Panc1 (cell line): ENCODE results near the gene TNRC6B. TPM values are rescaled to one million over a fixed set of nuclear protein-coding genes. Genes with fewer than 3 reads are reported as not detected.

Experiments
- ATAC-seq: fragments of 200-7000 bp; cut with Tn5 transposase; 2 replicates; pipeline ENCODE4 v1.9.1; 2020; ENCODE audit warnings: mild to moderate bottlenecking, moderate library complexity
- BruUV-seq: library from RNA; stranded (reverse); fragments of 400-500 nt; replicated peaks from 2 replicates; lab custom pipeline; 2021; lab: Mats Ljungman, UMichigan
- CTCF ChIA-PET: fragments of 300-600 bp; sonication (Branson Sonifier 250); formaldehyde crosslinking; loops from one replicate; lab custom pipeline; 2022; ENCODE audit warnings: antibody characterized with exemption; lab: Charles Lee
- POLR2A ChIA-PET: fragments of 300-600 bp; sonication (Branson Sonifier 250); formaldehyde crosslinking; loops from one replicate; lab custom pipeline; 2022; ENCODE audit warnings: antibody characterized with exemption; lab: Charles Lee
- DNase-seq: peaks from one replicate; pipeline ENCODE4 v3.0.0-alpha.2; 2010; ENCODE audit warnings: low read depth, low spot score
- H3K27ac ChIP-seq: 2 replicates; pipeline ENCODE4 v1.5.1; 2011; ENCODE audit warnings: mild to moderate bottlenecking, low read length, inconsistent platforms
- H3K27me3 ChIP-seq: fragments of 200-500 bp; sonication (Bioruptor generic); 2 replicates; pipeline ENCODE4 v1.6.0; 2014; ENCODE audit warnings: low read length, inconsistent platforms; ENCODE audit not compliant: control insufficient read depth, insufficient read depth
- H3K36me3 ChIP-seq: fragments of 200-500 bp; sonication (Bioruptor generic); 2 replicates; pipeline ENCODE4 v1.5.1; 2014; ENCODE audit warnings: inconsistent platforms, mild to moderate bottlenecking, low read length, moderate library complexity; ENCODE audit not compliant: control insufficient read depth, insufficient read depth
- H3K4me1 ChIP-seq: 2 replicates; pipeline ENCODE4 v1.5.1; 2011; ENCODE audit warnings: inconsistent platforms, mild to moderate bottlenecking, low read length, moderate library complexity; ENCODE audit not compliant: control insufficient read depth, insufficient read depth
- H3K4me3 ChIP-seq, 2 experiments: 2 replicates each; pipeline ENCODE4 v1.5.1; 2011 to 2012; ENCODE audit warnings: low read depth in 2 of 2, low read length in 2 of 2, mild to moderate bottlenecking in 2 of 2, inconsistent platforms in 1 of 2, moderate library complexity in 1 of 2
- H3K9me3 ChIP-seq: fragments of 200-500 bp; sonication (Bioruptor generic); 2 replicates; pipeline ENCODE4 v1.5.1; 2014; ENCODE audit warnings: low read depth, mild to moderate bottlenecking, inconsistent platforms, low read length, moderate library complexity; ENCODE audit not compliant: control insufficient read depth, insufficient read depth
- POLR2AphosphoS5 ChIP-seq: IDR thresholded peaks from 2 replicates; pipeline ENCODE4 v1.6.1; 2012; ENCODE audit warnings: mild to moderate bottlenecking, low read depth, low read length, moderate library complexity
- SIN3A ChIP-seq: IDR thresholded peaks from 2 replicates; pipeline ENCODE4 v1.6.1; 2012; ENCODE audit warnings: low read depth, mild to moderate bottlenecking, low read length, moderate library complexity, borderline replicate concordance; ENCODE audit not compliant: insufficient read depth
- TCF7L2 ChIP-seq: IDR thresholded peaks from 2 replicates; pipeline ENCODE4 v1.6.1; 2011; ENCODE audit warnings: mild to moderate bottlenecking, low read depth, low read length, inconsistent platforms
- in situ Hi-C: cut with HindIII; loops from 2 replicates; pipeline ENCODE4 v1.10.0; 2016; ENCODE audit warnings: low sequenced_read_pairs, low pct_unique_long_range_greater_than_20kb
- intact Hi-C: fragments of 100-400 bp; cut with micrococcal nuclease; formaldehyde crosslinking; loops from one replicate; pipeline ENCODE4 v1.10.0; 2022; ENCODE audit not compliant: unreplicated experiment
- total RNA-seq: library from RNA; stranded (reverse); gene quantifications from one replicate; pipeline ENCODE4 v1.2.1, GENCODE V29; 2021; ENCODE audit not compliant: unreplicated experiment
- TF ChIP-seq, protein P1 (sequence below): fragments of 450-650 bp; IDR thresholded peaks from 2 replicates; pipeline ENCODE4 v1.5.1; 2017; ENCODE audit warnings: mild to moderate bottlenecking
- TF ChIP-seq, protein P2 (sequence below), 2 experiments: IDR thresholded peaks; 2 replicates each; pipeline ENCODE4 v1.6.1; 2011 to 2012; ENCODE audit warnings: low read depth in 2 of 2, control low read depth in 1 of 2, low read length in 1 of 2, mild to moderate bottlenecking in 1 of 2, moderate library complexity in 1 of 2; ENCODE audit not compliant: insufficient read depth in 1 of 2

Gene TNRC6B
- total RNA-seq, 1 experiment from 2014 or later, result 30.7 TPM

DNA sequence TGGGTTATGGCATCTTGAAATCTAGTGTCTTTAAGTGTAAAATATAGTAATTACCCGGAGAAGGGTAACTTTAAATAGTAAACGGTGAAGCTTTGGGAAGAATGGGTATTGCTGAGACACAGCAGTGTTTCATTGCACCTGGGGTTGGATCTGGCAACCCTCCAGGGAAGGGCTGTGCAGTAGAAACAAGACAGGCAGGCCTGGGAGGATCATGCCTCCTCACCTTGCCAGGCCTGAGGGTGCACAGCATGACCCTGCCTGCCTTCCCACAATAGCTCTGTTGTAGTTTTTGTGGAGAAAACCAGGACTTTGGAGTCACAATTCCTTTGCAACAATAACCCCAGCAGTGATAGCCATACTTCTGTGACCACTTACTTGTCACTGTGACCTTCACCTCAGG, 104.0 kb downstream of the TNRC6B start:
- BruUV-seq, result no TSS peak
- Histone ChIP-seq H3K27me3 (no peaks in the 10 kb centered on the region), H3K4me1 (no peaks in the 10 kb centered on the region), H3K36me3 (peaks cover 4% of the 10 kb centered on the region; the same call in 1 of the 2 replicates), H3K9me3 (no peaks in the 10 kb centered on the region), H3K4me3 (no peak overlapping the region), H3K27ac (no peak overlapping the region)
- TF ChIP-seq TCF7L2, result no peak
- no peak for TF ChIP-seq POLR2AphosphoS5
- no peak for TF ChIP-seq SIN3A
- TF ChIP-seq, protein P1, sequence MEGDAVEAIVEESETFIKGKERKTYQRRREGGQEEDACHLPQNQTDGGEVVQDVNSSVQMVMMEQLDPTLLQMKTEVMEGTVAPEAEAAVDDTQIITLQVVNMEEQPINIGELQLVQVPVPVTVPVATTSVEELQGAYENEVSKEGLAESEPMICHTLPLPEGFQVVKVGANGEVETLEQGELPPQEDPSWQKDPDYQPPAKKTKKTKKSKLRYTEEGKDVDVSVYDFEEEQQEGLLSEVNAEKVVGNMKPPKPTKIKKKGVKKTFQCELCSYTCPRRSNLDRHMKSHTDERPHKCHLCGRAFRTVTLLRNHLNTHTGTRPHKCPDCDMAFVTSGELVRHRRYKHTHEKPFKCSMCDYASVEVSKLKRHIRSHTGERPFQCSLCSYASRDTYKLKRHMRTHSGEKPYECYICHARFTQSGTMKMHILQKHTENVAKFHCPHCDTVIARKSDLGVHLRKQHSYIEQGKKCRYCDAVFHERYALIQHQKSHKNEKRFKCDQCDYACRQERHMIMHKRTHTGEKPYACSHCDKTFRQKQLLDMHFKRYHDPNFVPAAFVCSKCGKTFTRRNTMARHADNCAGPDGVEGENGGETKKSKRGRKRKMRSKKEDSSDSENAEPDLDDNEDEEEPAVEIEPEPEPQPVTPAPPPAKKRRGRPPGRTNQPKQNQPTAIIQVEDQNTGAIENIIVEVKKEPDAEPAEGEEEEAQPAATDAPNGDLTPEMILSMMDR, result no peak
- TF ChIP-seq, protein P2, sequence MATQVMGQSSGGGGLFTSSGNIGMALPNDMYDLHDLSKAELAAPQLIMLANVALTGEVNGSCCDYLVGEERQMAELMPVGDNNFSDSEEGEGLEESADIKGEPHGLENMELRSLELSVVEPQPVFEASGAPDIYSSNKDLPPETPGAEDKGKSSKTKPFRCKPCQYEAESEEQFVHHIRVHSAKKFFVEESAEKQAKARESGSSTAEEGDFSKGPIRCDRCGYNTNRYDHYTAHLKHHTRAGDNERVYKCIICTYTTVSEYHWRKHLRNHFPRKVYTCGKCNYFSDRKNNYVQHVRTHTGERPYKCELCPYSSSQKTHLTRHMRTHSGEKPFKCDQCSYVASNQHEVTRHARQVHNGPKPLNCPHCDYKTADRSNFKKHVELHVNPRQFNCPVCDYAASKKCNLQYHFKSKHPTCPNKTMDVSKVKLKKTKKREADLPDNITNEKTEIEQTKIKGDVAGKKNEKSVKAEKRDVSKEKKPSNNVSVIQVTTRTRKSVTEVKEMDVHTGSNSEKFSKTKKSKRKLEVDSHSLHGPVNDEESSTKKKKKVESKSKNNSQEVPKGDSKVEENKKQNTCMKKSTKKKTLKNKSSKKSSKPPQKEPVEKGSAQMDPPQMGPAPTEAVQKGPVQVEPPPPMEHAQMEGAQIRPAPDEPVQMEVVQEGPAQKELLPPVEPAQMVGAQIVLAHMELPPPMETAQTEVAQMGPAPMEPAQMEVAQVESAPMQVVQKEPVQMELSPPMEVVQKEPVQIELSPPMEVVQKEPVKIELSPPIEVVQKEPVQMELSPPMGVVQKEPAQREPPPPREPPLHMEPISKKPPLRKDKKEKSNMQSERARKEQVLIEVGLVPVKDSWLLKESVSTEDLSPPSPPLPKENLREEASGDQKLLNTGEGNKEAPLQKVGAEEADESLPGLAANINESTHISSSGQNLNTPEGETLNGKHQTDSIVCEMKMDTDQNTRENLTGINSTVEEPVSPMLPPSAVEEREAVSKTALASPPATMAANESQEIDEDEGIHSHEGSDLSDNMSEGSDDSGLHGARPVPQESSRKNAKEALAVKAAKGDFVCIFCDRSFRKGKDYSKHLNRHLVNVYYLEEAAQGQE (IDR thresholded peaks at IDR 0.05; ENCODE audit: insufficient read depth in 1 of 2, low read depth in 2 of 2, low read length in 1 of 2), result no peak
- in situ Hi-C loops (no loop called here), intact Hi-C loops (no loop called here)
- no peak for DNase-seq
- no peak for ATAC-seq
- CTCF ChIA-PET, result no interaction called here
- POLR2A ChIA-PET, result no interaction called here

DNA sequence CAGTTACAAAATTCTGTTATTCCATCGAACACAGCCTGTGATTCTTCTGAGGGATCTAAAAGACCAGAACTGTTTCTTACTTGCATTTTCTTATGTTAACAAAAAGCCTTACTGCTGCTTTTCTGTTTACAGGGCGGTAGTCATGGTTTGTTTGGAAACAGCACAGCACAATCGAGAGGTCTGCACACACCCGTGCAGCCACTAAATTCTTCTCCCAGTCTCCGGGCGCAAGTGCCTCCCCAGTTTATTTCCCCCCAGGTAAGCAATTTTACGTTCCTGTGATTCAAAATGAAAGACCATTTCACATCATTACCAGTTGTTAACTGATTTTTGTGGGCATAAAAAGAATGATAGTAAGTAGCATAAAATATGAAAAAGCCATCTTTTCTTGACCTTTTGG, 107.8 kb downstream of the TNRC6B start:
- intact Hi-C loops, result no loop called here

More for the DNA sequence above, 107.8 kb downstream of the TNRC6B start:
- POLR2A ChIA-PET, result no interaction called here
- Histone ChIP-seq H3K27me3 (no peaks in the 10 kb centered on the region), H3K9me3 (no peaks in the 10 kb centered on the region), H3K27ac (no peak overlapping the region), H3K36me3 (peaks cover 5% of the 10 kb centered on the region), H3K4me1 (no peaks in the 10 kb centered on the region), H3K4me3 (no peak overlapping the region)
- CTCF ChIA-PET, result no interaction called here
- DNase-seq (no peak), ATAC-seq (no peak)
- no TSS peak for BruUV-seq
- TF ChIP-seq, protein P2 (IDR thresholded peaks at IDR 0.05; ENCODE audit: insufficient read depth in 1 of 2, low read depth in 2 of 2, low read length in 1 of 2), result no peak
- TF ChIP-seq, protein P1, result no peak
- TF ChIP-seq SIN3A (no peak), POLR2AphosphoS5 (no peak), TCF7L2 (no peak)
- in situ Hi-C loops, result no loop called here
